ENCODE measurements around the gene OGFR. TPM values are rescaled to one million over a fixed set of nuclear protein-coding genes. Genes with fewer than 3 reads are reported as not detected.
"Not testable (repeated sequence)": the region's sequence is repeated elsewhere in the genome, so short reads cannot be mapped to it uniquely, and the experiment has no call there.

Gene OGFR
- total RNA-seq, 1 donor from 2014 or later = 7.0 TPM

- H4K20me1 ChIP-seq (ENCODE audit: low read depth) = peaks cover 5% of the 10 kb centered on the region
- peaks cover 8% of the 10 kb centered on the region for H3K4me1 Mint-ChIP-seq
- H3K4me3 ChIP-seq = no peak overlapping the region
- DNase-seq (ENCODE audit: low spot score) = no peak
- H2AFZ ChIP-seq (replicated peaks) = no peak overlapping the region
- H3K27me3 Mint-ChIP-seq (ENCODE audit: insufficient read depth, low read depth) = peaks cover 2% of the 10 kb centered on the region
- H3K27me3 ChIP-seq = no peaks in the 10 kb centered on the region
- peaks cover 25% of the 10 kb centered on the region for H3K36me3 Mint-ChIP-seq
- H3K4me2 ChIP-seq = no peak overlapping the region
- H3K4me3 Mint-ChIP-seq = no peak overlapping the region
- no peaks in the 10 kb centered on the region for H3K9me3 Mint-ChIP-seq
- H3K79me2 ChIP-seq (ENCODE audit: low read depth) = no peaks in the 10 kb centered on the region
- no peak overlapping the region for H3K27ac ChIP-seq
- no peak overlapping the region for H3K9ac ChIP-seq
- peaks cover 6% of the 10 kb centered on the region for H3K4me1 ChIP-seq
- peaks cover 10% of the 10 kb centered on the region for H3F3A ChIP-seq (ENCODE audit: low read depth)
- TF ChIP-seq EZH2phosphoT487 (IDR thresholded peaks at IDR 0.05) = no peak
- no peak for TF ChIP-seq EZH2 (IDR thresholded peaks at IDR 0.05)
- no peak for TF ChIP-seq CTCF (IDR thresholded peaks at IDR 0.05)
- no peaks in the 10 kb centered on the region for H3K9me3 ChIP-seq (ENCODE audit: low read depth)
- H3K36me3 ChIP-seq = no peaks in the 10 kb centered on the region
- no peak overlapping the region for H3K27ac Mint-ChIP-seq
Measured at GRCh38 chr20:62843656-62844055, 39.0 kb downstream of the OGFR start.

- Mint-ChIP-seq H3K27me3 (ENCODE audit: insufficient read depth, low read depth) (peaks cover 2% of the 10 kb centered on the region), H3K4me1 (peaks cover 8% of the 10 kb centered on the region), H3K27ac (no peak overlapping the region), H3K9me3 (no peaks in the 10 kb centered on the region), H3K36me3 (peaks cover 25% of the 10 kb centered on the region), H3K4me3 (no peak overlapping the region)
- H3F3A ChIP-seq (ENCODE audit: low read depth) = peaks cover 10% of the 10 kb centered on the region
- H3K9me3 ChIP-seq (ENCODE audit: low read depth) = no peaks in the 10 kb centered on the region
- TF ChIP-seq EZH2phosphoT487 (IDR thresholded peaks at IDR 0.05) = no peak
- no peak for TF ChIP-seq EZH2 (IDR thresholded peaks at IDR 0.05)
- TF ChIP-seq CTCF (IDR thresholded peaks at IDR 0.05) = no peak
- no peaks in the 10 kb centered on the region for H3K36me3 ChIP-seq
- H3K27me3 ChIP-seq = no peaks in the 10 kb centered on the region
- peaks cover 6% of the 10 kb centered on the region for H3K4me1 ChIP-seq
- no peak overlapping the region for H2AFZ ChIP-seq (replicated peaks)
- peaks cover 5% of the 10 kb centered on the region for H4K20me1 ChIP-seq (ENCODE audit: low read depth)
- no peak overlapping the region for H3K4me3 ChIP-seq
- H3K27ac ChIP-seq = no peak overlapping the region
- H3K9ac ChIP-seq = no peak overlapping the region
- H3K4me2 ChIP-seq = no peak overlapping the region
- DNase-seq (ENCODE audit: low spot score) = no peak
- H3K79me2 ChIP-seq (ENCODE audit: low read depth) = no peaks in the 10 kb centered on the region
Measured at GRCh38 chr20:62844182-62844581, 39.5 kb downstream of the OGFR start.

- Mint-ChIP-seq H3K27ac (no peak overlapping the region), H3K4me1 (peaks cover 5% of the 10 kb centered on the region), H3K36me3 (peaks cover 29% of the 10 kb centered on the region), H3K9me3 (no peaks in the 10 kb centered on the region), H3K27me3 (ENCODE audit: insufficient read depth, low read depth) (peaks cover 2% of the 10 kb centered on the region), H3K4me3 (no peak overlapping the region)
- Histone ChIP-seq H3K27ac (no peak overlapping the region), H2AFZ (replicated peaks) (no peak overlapping the region), H3K79me2 (ENCODE audit: low read depth) (no peaks in the 10 kb centered on the region), H3F3A (ENCODE audit: low read depth) (peaks cover 10% of the 10 kb centered on the region), H3K27me3 (no peaks in the 10 kb centered on the region), H3K4me1 (peaks cover under 1% of the 10 kb centered on the region), H3K36me3 (no peaks in the 10 kb centered on the region), H4K20me1 (ENCODE audit: low read depth) (peaks cover 4% of the 10 kb centered on the region), H3K4me3 (no peak overlapping the region), H3K4me2 (no peak overlapping the region), H3K9me3 (ENCODE audit: low read depth) (no peaks in the 10 kb centered on the region), H3K9ac (no peak overlapping the region)
- no peak for DNase-seq (ENCODE audit: low spot score)
- TF ChIP-seq EZH2phosphoT487 (IDR thresholded peaks at IDR 0.05) = no peak
Measured at GRCh38 chr20:62845416-62846160, 41.0 kb downstream of the OGFR start.

GRCh38 chr20:62846166-62846890 lies 41.7 kb downstream of the OGFR start:
- H3K27ac ChIP-seq = no peak overlapping the region
- DNase-seq (ENCODE audit: low spot score) = no peak
- no peaks in the 10 kb centered on the region for H3K9me3 ChIP-seq (ENCODE audit: low read depth)
- H2AFZ ChIP-seq (replicated peaks) = no peak overlapping the region
- no peaks in the 10 kb centered on the region for H3K4me1 ChIP-seq
- H3K4me2 ChIP-seq = no peak overlapping the region
- H3K4me3 ChIP-seq = no peak overlapping the region
- no peak overlapping the region for H3K4me3 Mint-ChIP-seq
- peaks cover 29% of the 10 kb centered on the region for H3K36me3 Mint-ChIP-seq
- TF ChIP-seq CTCF (IDR thresholded peaks at IDR 0.05) (no peak), EZH2 (IDR thresholded peaks at IDR 0.05) (no peak), EZH2phosphoT487 (IDR thresholded peaks at IDR 0.05) (no peak)
- H3K27me3 ChIP-seq = no peaks in the 10 kb centered on the region
- peaks cover 10% of the 10 kb centered on the region for H4K20me1 ChIP-seq (ENCODE audit: low read depth)
- no peak overlapping the region for H3K27ac Mint-ChIP-seq
- H3K4me1 Mint-ChIP-seq = no peaks in the 10 kb centered on the region
- no peak overlapping the region for H3K9ac ChIP-seq
- peaks cover 10% of the 10 kb centered on the region for H3F3A ChIP-seq (ENCODE audit: low read depth)
- no peaks in the 10 kb centered on the region for H3K9me3 Mint-ChIP-seq
- H3K27me3 Mint-ChIP-seq (ENCODE audit: insufficient read depth, low read depth) = peaks cover 2% of the 10 kb centered on the region
- H3K36me3 ChIP-seq = no peaks in the 10 kb centered on the region
- H3K79me2 ChIP-seq (ENCODE audit: low read depth) = no peaks in the 10 kb centered on the region

GRCh38 chr20:62848917-62849316 lies 44.3 kb downstream of the OGFR start:
- H3K36me3 Mint-ChIP-seq = peaks cover 36% of the 10 kb centered on the region
- not testable (repeated sequence) for H3K27me3 Mint-ChIP-seq (ENCODE audit: insufficient read depth, low read depth); H3K9ac ChIP-seq; H2AFZ ChIP-seq (replicated peaks); H3K4me1 ChIP-seq; H3K27ac ChIP-seq; H3K4me1 Mint-ChIP-seq; H3K4me3 Mint-ChIP-seq; H3F3A ChIP-seq (ENCODE audit: low read depth); H3K4me3 ChIP-seq; H3K27me3 ChIP-seq; DNase-seq (ENCODE audit: low spot score); H3K9me3 ChIP-seq (ENCODE audit: low read depth); H3K4me2 ChIP-seq; H3K27ac Mint-ChIP-seq; H3K36me3 ChIP-seq; H3K9me3 Mint-ChIP-seq; H3K79me2 ChIP-seq (ENCODE audit: low read depth)
- peaks cover 16% of the 10 kb centered on the region for H4K20me1 ChIP-seq (ENCODE audit: low read depth)

Measured in neural progenitor cell (in vitro differentiated cells).